Astrocyte (in vitro differentiated cells and primary cell): ENCODE results near the gene HOXA5. TPM values are rescaled to one million over a fixed set of nuclear protein-coding genes. Genes with fewer than 3 reads are reported as not detected.
A peak's percentile ranks its signal among the peaks of the same experiment; 100 is the strongest.

Source experiments
- DNase-seq: peaks from one replicate; pipeline ENCODE4 v3.0.0-alpha.2; 2010; ENCODE audit warnings: low read depth
- FAIRE-seq: peaks from 2 replicates; lab custom pipeline; 2011; peaks lifted over from hg19 to GRCh38; lab: Jason Lieb, UNC
- H2AFZ ChIP-seq: 2 replicates; pipeline ENCODE4 v1.6.0; 2012; ENCODE audit warnings: low read depth, low read length, inconsistent platforms
- H3K27ac ChIP-seq: 2 replicates; pipeline ENCODE4 v1.5.1; 2011; ENCODE audit warnings: low read depth, low read length, inconsistent platforms
- H3K27me3 ChIP-seq: 2 replicates; pipeline ENCODE4 v1.6.0; 2011; ENCODE audit warnings: low read length, inconsistent platforms; ENCODE audit not compliant: insufficient read depth
- H3K36me3 ChIP-seq: 2 replicates; pipeline ENCODE4 v1.5.1; 2011; ENCODE audit warnings: low read length, inconsistent platforms; ENCODE audit not compliant: insufficient read depth
- H3K4me1 ChIP-seq: 2 replicates; pipeline ENCODE4 v1.5.1; 2011; ENCODE audit warnings: low read length, inconsistent platforms; ENCODE audit not compliant: insufficient read depth
- H3K4me2 ChIP-seq: 2 replicates; pipeline ENCODE4 v1.6.0; 2012; ENCODE audit warnings: low read length, inconsistent platforms
- H3K4me3 ChIP-seq: 2 replicates; pipeline ENCODE4 v1.5.1; 2011; ENCODE audit warnings: low read depth, mild to moderate bottlenecking, low read length, inconsistent platforms; ENCODE audit not compliant: insufficient read depth
- H3K79me2 ChIP-seq: 2 replicates; pipeline ENCODE4 v1.6.0; 2012; ENCODE audit warnings: mild to moderate bottlenecking, low read length, inconsistent platforms; ENCODE audit not compliant: insufficient read depth
- H3K9ac ChIP-seq: 2 replicates; pipeline ENCODE4 v1.6.0; 2012; ENCODE audit warnings: mild to moderate bottlenecking, low read length, inconsistent platforms
- H3K9me3 ChIP-seq: 2 replicates; pipeline ENCODE4 v1.5.1; 2012; ENCODE audit warnings: low read depth, mild to moderate bottlenecking, low read length, inconsistent platforms; ENCODE audit not compliant: insufficient read depth
- H4K20me1 ChIP-seq: 2 replicates; pipeline ENCODE4 v1.6.0; 2012; ENCODE audit warnings: low read length, inconsistent platforms; ENCODE audit not compliant: insufficient read depth
- H3K27ac Mint-ChIP-seq: one replicate; pipeline ENCODE4 v1.8.0; 2021; ENCODE audit warnings: mild to moderate bottlenecking, mixed read lengths; ENCODE audit not compliant: unreplicated experiment
- H3K27me3 Mint-ChIP-seq: one replicate; pipeline ENCODE4 v1.8.0; 2021; ENCODE audit warnings: low read depth, mixed read lengths; ENCODE audit not compliant: unreplicated experiment
- H3K36me3 Mint-ChIP-seq: one replicate; pipeline ENCODE4 v1.8.0; 2021; ENCODE audit warnings: low read depth, mixed read lengths; ENCODE audit not compliant: unreplicated experiment
- H3K4me1 Mint-ChIP-seq: one replicate; pipeline ENCODE4 v1.8.0; 2021; ENCODE audit warnings: low read depth, mixed read lengths; ENCODE audit not compliant: unreplicated experiment
- H3K4me3 Mint-ChIP-seq: one replicate; pipeline ENCODE4 v1.8.0; 2021; ENCODE audit warnings: mild to moderate bottlenecking, moderate library complexity, mixed read lengths; ENCODE audit not compliant: unreplicated experiment
- H3K9me3 Mint-ChIP-seq: one replicate; pipeline ENCODE4 v1.8.0; 2021; ENCODE audit warnings: mild to moderate bottlenecking, mixed read lengths; ENCODE audit not compliant: unreplicated experiment
- EZH2 ChIP-seq: IDR thresholded peaks from 2 replicates; pipeline ENCODE4 v1.6.1; 2012; ENCODE audit warnings: mild to moderate bottlenecking, low read length, inconsistent platforms; ENCODE audit not compliant: insufficient read depth
- total RNA-seq: library from RNA; stranded (reverse); gene quantifications from 2 replicates; pipeline ENCODE4 v1.2.1, GENCODE V29; 2021
- TF ChIP-seq, protein P1 (sequence below): IDR thresholded peaks from 2 replicates; pipeline ENCODE4 v1.5.1; 2011; ENCODE audit warnings: low read depth, mild to moderate bottlenecking, inconsistent platforms, low read length, moderate library complexity; ENCODE audit not compliant: insufficient read depth

The HOXA5 gene
- total RNA-seq, 1 donor from 2014 or later: not detected

GRCh38 chr7:27173956-27174873, 30.7 kb upstream of the HOXA5 start, which contains the start of gene HOXA10:
Gene HOXA10 (minus strand): TSS chr7:27174320. CDS start chr7:27174306, 14 bp downstream.
- TF ChIP-seq, protein P1, sequence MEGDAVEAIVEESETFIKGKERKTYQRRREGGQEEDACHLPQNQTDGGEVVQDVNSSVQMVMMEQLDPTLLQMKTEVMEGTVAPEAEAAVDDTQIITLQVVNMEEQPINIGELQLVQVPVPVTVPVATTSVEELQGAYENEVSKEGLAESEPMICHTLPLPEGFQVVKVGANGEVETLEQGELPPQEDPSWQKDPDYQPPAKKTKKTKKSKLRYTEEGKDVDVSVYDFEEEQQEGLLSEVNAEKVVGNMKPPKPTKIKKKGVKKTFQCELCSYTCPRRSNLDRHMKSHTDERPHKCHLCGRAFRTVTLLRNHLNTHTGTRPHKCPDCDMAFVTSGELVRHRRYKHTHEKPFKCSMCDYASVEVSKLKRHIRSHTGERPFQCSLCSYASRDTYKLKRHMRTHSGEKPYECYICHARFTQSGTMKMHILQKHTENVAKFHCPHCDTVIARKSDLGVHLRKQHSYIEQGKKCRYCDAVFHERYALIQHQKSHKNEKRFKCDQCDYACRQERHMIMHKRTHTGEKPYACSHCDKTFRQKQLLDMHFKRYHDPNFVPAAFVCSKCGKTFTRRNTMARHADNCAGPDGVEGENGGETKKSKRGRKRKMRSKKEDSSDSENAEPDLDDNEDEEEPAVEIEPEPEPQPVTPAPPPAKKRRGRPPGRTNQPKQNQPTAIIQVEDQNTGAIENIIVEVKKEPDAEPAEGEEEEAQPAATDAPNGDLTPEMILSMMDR: no peak
- TF ChIP-seq EZH2: peak; percentile 11
- peaks cover 6% of the 10 kb centered on the region for H4K20me1 ChIP-seq
- H3K36me3 ChIP-seq: no peaks in the 10 kb centered on the region
- Mint-ChIP-seq H3K4me1 (no peaks in the 10 kb centered on the region), H3K4me3 (no peak within 1 kb of the TSS), H3K27ac (peak within 1 kb of the TSS; percentile 12), H3K9me3 (peaks cover 28% of the 10 kb centered on the region), H3K27me3 (peaks cover 72% of the 10 kb centered on the region), H3K36me3 (no peaks in the 10 kb centered on the region)
- DNase-seq (no peak), FAIRE-seq (no peak)
- H3K9ac ChIP-seq: no peak within 1 kb of the TSS
- no peaks in the 10 kb centered on the region for H3K79me2 ChIP-seq
- peak within 1 kb of the TSS; percentile 63 for H3K4me2 ChIP-seq
- no peak within 1 kb of the TSS for H3K4me3 ChIP-seq
- H3K27me3 ChIP-seq: peaks cover 92% of the 10 kb centered on the region
- peaks cover 10% of the 10 kb centered on the region for H3K9me3 ChIP-seq
- peaks cover 5% of the 10 kb centered on the region for H3K4me1 ChIP-seq
- H3K27ac ChIP-seq: no peak within 1 kb of the TSS
- H2AFZ ChIP-seq: no peak within 1 kb of the TSS

- Histone ChIP-seq H3K4me3 (no peak overlapping the region), H4K20me1 (peaks cover 6% of the 10 kb centered on the region), H3K4me2 (peak overlapping the region; percentile 63), H3K9me3 (peaks cover 11% of the 10 kb centered on the region), H2AFZ (no peak overlapping the region), H3K79me2 (no peaks in the 10 kb centered on the region), H3K27me3 (peaks cover 92% of the 10 kb centered on the region), H3K4me1 (peaks cover 5% of the 10 kb centered on the region), H3K9ac (no peak overlapping the region), H3K36me3 (no peaks in the 10 kb centered on the region), H3K27ac (no peak overlapping the region)
- no peaks in the 10 kb centered on the region for H3K36me3 Mint-ChIP-seq
- peaks cover 28% of the 10 kb centered on the region for H3K9me3 Mint-ChIP-seq
- H3K27ac Mint-ChIP-seq: no peak overlapping the region
- H3K27me3 Mint-ChIP-seq: peaks cover 70% of the 10 kb centered on the region
- no peak overlapping the region for H3K4me3 Mint-ChIP-seq
- no peaks in the 10 kb centered on the region for H3K4me1 Mint-ChIP-seq
- no peak for FAIRE-seq
- DNase-seq: no peak
- TF ChIP-seq, protein P1: no peak
- peak; percentile 92 for TF ChIP-seq EZH2
Observed at GRCh38 chr7:27173511-27173955, 30.1 kb upstream of the HOXA5 start.
